ENCODE measurements around the gene PRDX6.
A peak's percentile ranks its signal among the peaks of the same experiment; 100 is the strongest.
"Not testable (repeated sequence)": the region's sequence is repeated elsewhere in the genome, so short reads cannot be mapped to it uniquely, and the experiment has no call there.

The PRDX6 gene

DNA sequence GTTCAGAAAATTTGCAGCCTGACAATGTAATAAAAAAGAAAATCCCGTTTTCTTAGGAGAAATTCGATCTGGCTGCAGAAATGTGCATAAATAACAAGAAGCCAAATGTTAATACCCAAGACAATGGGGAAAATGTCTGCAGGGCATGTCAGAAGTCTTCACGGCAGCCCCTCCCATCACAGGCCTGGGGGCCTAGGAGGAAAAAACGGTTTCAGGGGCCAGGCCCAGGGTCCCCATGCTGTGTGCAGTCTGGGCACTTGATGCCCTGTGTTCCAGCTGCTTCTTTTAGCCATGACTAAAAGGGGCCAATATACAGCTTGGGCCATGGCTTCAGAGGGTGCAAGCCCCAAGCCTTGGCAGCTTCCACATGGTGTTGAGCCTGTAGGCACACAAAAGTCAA is 6.5 kb upstream of the PRDX6 start:
- DNase-seq, result no peak

DNA sequence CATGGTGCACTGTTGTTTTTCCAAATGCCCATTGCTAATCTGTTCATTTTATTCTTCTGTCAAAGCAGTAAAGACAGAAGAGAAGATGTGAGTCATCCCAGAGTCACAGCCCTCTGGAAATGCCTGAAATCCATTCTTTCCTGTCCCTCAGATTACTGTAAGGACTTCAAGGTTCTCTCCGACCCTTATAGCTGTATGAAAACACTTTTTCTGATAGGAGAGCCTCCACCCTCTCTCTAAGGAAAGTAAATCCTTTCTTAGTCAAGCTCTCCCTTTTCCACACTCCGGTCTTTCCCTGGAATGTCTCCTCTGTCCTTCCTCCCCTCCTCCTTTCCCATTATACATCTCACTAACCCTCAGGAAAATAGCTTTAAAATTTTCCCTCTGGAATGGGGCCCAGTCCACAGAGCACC is 3.5 kb upstream of the PRDX6 start:
- DNase-seq, result peak; percentile 68

DNA sequence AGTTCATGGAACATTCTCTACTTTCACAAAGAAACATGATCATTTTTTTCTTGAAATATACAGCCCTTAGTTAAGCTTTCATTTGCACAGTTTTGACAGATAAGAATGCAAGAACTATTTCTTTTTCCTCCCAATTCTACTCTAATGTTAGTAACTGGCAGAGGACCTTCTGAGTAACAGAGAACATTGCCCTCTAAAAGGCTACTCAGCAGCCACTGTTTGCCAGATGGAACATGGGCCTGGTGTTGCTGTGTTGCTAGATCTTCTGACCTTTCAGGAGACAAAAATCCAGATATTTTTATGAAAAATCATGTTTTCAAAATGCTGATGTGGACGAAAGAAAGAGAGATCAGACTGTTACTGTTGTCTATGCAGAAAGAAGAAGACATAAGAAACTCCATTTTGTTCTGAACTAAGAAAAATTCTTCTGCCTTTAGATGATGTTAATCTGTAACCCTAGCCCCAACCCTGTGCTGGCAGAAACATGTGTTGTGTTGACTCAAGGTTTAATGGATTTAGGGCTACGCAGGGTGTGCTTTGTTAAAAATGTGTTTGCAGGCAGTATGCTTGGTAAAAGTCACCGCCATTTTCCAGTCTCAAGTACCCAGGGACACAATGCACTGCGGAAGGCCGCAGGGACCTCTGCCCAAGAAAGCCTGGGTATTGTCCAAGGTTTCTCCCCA is 2.9 kb upstream of the PRDX6 start:
- peak; percentile 8 for DNase-seq

DNA sequence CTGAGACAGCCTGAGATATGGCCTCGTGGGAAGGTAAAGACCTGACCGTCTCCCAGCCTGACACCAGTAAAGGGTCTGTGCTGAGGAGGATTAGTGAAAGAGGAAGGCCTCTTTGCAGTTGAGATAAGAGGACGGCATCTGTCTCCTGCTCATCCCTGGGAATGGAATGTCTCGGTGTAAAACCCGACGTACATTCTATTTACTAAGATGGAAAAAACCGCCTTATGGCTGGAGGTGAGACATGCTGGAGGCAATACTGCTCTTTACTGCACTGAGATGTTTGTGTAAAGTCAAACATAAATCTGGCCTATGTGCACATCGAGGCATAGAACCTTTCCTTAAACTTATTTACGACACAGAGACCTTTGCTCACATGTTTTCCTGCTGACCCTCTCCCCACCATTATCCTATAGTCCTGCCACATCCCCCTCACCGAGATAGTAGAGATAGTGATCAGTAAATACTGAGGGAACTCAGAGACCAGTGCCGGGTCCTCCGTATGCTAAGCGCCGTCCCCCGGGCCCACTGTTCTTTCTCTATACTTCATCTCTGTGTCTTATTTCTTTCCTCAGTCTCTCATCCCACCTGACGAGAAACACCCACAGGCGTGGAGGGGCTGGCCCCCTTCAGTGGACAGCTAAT is 2.2 kb upstream of the PRDX6 start:
- DNase-seq, result not testable (repeated sequence)

DNA sequence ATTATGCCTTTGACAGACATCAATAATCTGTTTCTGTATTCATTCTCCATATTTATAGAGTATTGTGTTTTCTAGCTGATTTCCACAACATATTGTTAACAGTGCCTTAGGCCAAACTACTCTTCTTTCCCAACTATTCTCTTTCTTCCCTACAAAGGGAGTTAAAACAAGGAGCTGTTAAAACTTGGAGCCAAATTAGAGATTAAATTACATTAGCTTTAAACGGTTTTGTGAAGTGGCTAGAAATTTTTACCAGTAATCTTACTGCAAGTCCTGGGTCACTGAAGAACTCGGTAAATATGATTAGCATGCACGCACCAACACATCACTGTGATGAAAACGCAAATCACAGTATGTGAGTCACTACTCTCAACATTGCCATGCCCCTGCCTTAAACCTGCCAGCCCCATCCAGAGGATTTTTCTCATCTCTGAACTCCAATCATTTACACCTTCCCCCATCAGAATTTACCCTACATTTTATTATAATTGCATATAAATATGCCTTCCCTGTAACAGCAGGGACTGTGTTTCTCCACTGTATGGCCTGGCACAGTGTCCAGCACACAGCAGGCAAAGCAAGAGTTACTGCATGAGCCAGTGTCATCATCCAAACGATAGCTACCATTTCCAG is 1.5 kb upstream of the PRDX6 start:
- peak; percentile 72 for DNase-seq

DNA sequence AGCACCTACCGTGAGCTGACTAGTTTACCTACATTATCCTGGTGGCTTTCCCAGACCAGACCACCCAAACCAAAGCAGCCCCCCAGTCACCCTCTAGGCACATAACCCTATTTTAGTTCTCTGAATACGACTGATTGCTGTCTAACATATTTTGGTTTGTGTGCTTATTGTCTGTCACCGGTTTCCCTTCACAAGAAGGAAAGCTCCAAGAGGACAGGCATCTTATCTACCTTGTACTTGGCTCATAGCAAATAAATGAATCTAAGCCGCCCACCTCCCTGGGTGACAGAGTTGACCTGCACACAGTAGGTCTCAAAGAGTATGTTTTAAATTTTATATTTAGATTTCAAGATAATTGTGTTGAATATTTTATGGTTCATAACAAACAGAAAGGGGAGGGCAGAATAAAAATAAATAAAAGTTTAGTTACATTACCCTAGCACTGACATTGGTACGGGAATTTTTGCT is 904 bp upstream of the PRDX6 start:
- no peak for DNase-seq

DNA sequence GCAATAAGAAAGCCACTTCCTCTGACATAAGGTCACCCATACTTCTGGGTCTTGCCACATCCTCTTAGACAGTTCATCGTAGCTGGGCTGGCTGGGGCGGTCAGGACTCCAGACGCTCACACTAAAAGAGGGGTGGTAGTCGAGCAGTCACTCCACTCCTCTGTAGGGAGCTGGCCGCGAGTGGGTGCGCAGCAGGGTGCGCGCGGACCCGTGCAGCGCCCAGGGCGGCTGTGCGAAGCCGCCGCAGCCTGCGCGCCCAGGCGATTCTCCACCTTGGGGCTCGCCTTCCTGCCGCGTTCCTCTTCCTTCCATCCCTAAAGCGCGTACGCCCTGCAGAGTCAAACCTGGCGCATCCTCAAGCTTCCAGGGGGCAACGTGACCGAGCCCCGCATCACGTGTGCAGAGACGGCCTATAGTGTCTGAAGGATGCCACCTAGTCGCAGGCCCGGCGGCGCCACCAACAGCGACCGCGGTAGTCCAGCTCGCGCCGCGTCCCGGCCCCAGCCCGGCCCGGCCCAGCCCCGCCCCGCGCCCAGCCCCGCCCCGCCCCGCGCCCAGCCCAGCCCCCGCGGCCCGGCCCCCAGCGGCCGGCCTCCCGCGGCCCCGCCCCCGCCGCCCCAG is 360 bp upstream of the PRDX6 start:
- peak; percentile 87 for DNase-seq

DNA sequence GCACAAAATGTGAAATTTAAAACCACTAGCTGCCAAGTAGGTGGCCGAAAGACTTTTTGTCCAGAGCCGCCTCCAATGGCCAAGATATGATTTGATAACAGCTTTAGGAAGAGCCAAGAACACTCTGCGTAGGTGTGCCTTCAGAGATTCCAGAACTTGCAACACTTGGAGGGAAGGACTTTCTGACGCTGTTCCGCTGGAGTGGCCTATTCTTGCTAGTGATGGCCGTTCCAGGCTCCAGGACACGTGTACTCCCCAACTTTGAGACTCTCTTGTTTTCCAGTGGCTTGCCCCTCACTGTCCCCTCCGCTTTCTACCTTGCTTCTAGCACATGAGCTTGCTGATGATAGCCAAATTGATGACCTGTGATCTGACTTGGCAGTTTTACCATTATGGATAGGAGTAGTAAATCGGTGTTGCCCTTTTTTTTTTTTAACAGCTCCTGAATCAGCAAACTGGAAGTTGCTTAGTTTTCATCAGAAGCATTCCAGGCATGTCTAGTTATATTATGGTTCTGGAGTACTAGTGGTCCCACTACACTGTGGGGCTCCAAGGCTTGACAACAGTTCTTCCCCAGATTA is 1.0 kb downstream of the PRDX6 start:
- peak; percentile 65 for DNase-seq

DNA sequence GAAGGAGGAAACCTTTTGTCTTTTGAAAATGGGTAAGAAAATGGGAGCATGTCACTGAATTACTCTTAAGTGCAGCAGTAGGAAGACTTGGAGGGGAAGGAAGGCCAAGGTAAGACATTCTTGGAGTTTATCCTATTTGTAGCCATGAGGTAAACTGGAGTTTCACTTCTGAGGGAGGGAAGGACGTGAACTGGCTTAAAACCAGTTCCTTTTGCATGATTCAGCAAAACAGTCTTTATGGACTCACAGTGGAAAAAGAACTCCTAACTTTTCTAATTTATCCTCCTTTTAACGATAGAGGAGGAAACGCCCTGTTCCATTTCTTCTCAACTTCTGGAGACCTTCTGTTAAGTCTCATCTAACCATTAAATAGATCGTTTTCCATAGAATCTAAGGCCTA is 2.5 kb downstream of the PRDX6 start:
- DNase-seq, result no peak

DNA sequence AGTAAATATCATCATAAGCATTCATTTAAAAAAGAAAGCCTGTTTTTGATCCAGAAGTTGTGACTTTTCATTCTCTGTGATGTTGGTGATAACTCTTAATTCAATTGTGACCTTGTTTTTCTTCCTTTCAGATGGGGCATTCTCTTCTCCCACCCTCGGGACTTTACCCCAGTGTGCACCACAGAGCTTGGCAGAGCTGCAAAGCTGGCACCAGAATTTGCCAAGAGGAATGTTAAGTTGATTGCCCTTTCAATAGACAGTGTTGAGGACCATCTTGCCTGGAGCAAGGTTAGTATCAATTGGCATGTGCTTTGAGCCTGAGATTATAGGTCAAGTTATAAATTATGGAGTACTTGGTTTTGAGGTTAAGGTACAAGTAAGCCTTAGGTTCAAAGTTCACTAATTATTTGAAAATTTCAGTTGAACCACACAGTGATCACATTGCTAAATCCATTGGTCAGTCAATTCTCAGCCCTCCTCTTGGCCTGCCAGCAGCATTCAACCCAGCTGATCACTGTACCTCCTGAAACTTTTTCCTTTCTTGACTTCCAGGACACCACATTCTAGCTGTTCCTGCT is 4.1 kb downstream of the PRDX6 start:
- DNase-seq, result no peak

DNA sequence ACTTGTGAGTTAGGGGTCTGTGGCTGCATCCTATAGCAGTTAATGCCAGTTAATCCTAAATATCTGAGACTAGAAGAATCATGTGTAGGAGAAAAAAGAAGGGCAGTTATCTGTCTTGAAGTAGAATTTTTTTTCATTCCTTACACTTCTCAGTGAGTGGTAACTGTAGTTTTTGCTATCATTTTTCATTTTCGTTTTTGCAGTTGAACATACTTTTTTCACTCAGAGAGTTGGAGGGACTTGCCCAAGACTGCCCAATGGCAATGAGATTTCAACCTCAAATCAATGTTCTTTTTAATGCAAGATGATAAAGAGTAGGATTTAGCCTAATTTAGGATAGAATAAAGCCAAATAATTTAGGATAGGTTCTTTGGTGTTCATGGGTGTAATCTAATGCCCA is 5.5 kb downstream of the PRDX6 start:
- DNase-seq, result no peak

DNA sequence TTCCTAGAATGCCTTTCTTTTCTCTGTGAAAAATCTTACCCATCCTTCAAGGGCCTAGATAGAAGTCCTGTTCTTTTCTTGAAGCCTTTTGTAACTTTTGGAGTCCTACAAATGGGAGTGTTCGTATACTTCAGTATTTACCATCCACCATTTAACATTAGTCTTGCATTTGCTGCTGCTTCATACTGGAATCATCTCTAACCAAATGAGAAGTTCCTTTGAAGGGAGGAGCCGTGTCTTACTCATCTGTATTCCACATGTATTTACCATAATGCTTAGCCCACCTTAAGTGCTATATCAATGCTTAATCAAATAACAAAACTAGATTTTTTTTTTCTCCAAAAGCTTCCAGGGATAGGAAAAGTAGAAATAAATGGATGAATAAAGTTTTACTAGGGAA is 7.1 kb downstream of the PRDX6 start:
- no peak for DNase-seq

DNA sequence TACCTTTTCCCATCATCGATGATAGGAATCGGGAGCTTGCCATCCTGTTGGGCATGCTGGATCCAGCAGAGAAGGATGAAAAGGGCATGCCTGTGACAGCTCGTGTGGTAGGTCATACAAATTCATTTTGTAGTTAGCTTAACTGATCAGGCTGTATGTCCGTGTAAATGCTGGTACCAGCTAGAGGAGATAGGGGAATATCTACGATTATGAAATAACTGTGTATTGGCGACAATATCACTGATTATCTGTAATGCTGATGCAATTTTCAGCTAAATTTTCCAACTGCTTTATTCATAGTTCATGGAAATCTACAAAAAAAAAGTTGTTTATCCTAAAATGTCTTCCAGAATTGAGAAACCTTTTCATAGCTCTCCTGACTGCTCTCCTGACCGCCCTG is 8.3 kb downstream of the PRDX6 start:
- DNase-seq, result no peak

DNA sequence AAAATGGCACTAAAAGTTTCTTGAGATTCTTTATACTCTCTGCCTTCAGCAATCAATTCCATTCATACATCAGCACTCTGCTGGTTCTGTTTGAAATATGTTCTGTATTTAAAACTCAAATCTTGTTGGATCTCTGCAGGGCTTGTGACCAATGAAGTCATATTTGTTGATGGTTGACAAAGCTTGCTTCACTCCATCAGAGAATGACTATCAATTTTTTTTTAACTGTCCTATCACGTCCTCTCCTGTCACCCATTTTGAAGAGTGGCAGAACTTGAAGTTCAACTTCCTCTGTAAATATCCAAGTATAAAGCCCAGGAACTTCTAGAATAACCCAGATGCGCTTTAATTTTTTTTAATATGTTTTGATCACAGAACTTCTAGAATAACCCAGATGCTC is 10.9 kb downstream of the PRDX6 start:
- no peak for DNase-seq

DNA sequence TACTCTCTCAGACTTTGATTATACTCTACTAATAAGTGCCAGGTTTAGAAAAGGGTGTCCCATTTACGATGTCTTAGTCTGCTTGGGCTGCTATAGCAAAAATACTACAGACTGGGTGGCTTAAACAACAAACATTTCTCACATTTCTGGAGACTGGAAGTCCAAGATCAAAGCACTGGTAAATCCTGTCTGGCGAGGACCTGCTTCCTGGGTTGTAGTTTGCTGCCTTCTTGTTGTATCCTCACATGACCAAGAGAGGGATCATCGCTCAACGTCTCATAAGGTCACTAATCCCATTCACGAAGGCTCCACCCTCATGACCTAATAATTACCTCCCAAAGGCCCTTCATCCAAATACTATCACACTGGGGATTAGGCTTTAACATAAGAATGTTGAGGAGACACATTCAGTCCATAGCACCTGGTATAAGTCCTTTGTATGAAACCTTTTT is 12.0 kb downstream of the PRDX6 start:
- peak; percentile 9 for DNase-seq

DNA sequence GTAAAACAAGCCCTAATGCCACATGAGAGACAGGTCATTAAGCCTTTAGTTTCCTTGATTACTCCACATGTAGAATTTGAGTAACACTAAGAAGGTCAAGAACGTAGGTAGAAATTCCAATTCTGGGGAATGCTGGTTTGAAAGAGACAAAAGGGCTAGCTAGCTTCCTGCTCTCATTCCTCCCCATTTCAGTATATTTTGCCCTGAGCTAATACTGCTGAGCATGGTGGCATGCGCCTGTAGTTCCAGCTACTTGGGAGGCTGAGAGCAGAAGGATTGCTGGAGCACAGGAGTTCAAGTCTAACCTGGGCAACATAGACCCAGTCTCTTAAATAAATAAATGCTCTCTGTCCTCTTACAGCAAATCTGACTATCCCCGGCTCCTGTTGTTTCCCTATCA is 12.8 kb downstream of the PRDX6 start:
- no peak for DNase-seq

DNA sequence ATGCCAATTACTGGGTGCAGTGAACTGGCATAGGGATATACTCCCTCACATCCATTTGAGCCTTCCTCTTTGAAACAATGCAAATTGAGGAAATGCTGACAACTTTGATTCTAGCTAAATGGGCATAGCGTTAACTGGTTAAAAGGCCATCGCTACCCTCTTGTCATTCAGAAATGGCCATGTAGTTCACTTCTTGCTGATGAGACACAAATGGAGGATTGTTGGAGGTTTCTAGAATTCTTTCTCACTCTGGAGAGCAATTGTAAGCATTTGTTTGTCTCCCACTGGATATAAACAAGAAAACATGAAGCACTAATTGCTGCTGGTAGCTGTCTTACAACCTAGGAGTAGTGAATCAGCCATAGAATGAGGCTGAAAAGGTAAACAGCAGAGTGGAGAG is 14.4 kb downstream of the PRDX6 start:
- DNase-seq, result no peak

DNA sequence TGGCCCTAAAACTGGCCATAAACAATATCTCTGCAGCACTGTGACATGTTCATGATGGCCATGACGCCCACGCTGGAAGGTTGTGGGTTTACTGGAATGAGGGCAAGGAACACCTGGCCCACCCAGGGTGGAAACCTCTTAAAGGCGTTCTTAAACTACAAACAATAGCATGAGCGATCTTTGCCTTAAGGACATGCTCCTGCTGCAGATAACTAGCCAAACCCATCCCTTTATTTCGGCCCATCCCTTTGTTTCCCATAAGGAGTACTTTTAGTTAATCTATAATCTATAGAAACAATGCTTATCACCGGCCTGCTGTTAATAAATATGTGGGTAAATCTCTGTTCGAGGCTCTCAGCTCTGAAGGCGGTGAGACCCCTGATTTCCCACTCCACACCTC is 16.0 kb downstream of the PRDX6 start:
- DNase-seq, result not testable (repeated sequence)

DNA sequence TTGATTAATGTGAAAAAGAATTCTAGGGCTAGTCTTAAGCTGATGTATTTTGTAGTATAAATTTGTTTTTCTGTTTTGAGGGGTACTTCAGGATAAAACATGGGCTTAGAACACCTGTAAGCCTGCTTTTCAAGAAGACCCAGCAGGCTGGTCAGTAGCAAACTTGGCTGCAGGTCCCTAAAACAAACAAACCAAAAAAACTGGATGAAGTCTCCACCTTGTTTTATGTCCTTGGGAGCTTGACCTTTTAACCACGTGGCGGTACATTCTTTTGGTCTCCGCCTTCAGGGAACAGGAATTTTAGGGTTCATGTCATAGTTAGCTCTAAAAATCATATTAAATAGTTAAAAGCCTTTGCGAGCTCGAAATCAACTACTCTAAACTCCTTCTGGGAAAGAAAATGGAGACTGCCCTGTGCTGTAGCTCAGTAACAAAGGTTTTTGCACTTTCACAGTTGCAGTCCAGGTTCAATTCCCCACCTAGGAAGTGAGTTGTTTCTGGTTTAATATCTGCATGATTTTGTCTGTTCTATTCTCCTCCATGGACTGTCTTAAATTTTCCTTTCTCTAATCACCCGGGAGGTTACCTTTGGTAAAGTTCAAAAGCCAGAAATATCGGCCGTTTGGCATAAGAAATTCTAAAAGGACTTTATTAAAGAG is 18.6 kb downstream of the PRDX6 start:
- no peak for DNase-seq

DNA sequence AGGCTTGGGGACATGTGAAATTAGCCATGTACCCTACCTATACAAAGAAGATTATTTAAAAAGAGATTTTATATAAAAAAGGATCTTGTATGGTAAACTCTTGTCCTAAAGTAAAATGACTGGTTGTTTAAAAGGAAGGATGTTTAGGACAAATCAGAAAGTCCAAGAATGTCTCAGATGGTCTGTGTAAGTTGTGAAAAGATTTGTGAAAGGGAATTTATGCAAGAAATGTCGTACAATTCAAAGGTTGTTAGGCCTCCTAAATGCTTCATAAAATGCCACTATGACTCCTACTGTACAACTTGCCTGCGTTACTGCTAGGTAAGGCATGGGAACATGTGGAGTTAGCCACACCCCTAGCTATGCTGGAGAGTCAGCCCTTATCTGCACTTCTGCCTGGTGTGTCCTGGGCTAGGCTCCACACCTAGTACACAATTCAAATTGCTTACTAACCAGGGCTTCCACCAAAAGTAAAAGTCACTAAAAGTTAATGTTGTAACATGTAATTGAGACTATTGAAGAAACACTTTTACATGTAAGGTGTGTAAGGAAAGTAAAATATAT is 19.7 kb downstream of the PRDX6 start:
- no peak for DNase-seq

DNA sequence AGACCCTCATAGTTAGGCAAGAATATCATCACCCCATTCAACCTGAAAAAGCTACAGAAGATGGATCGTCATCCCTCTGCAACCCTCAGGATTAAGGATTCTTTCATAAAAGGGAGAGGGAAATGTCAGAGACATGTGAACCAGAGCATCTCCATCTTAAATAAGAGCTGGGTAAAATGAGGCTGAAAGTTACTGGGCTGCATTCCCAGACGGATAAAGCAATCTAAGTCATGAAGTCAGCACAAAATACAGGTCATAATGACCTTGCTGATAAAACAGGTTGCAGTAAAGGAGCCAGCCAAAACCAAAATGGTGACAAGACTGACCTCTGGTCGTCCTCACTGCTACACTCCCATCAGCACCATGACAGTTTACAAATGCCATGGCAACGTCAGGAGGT is 22.6 kb downstream of the PRDX6 start:
- no peak for DNase-seq

DNA sequence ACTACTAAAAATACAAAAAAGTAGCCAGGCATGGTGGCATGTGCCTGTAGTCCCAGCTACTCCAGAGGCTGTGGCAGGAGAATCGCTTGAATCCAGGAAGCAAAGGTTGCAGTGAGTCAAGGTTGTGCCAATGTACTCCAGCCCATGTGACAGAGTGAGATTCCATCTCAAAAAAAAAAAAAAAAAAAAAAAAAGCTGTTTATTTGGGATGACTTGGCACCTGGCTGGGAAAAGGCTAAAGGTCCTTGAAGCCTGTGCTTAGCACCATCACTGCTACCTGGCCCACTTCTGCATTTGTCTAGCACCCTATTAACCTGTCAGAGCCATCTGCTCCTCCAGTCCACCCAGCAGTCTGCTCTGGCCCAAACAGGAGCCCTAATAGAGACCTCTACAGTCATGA is 25.0 kb downstream of the PRDX6 start:
- no peak for DNase-seq
